Coronary artery (tissue), 2 donors: ENCODE measurements around the gene ALS2CL.

Source experiments
- DNase-seq: peaks from one replicate; pipeline ENCODE4 v3.0.0-alpha.2; 2017; ENCODE audit warnings: low spot score
- H3K27ac ChIP-seq, 2 donors: fragments of 200-600 bp; sonication (generic); one replicate each; pipeline ENCODE4 v1.5.1; 2016 to 2019
- H3K4me3 ChIP-seq: fragments of 200-600 bp; sonication (generic); 2 replicates; pipeline ENCODE4 v1.5.1; 2016; ENCODE audit warnings: mild to moderate bottlenecking, moderate library complexity
- TF ChIP-seq, protein P1 (sequence below): fragments of 200-600 bp; sonication (generic); IDR thresholded peaks from one replicate; pipeline ENCODE4 v1.5.1; 2019; ENCODE audit warnings: antibody characterized with exemption

The ALS2CL gene

DNA sequence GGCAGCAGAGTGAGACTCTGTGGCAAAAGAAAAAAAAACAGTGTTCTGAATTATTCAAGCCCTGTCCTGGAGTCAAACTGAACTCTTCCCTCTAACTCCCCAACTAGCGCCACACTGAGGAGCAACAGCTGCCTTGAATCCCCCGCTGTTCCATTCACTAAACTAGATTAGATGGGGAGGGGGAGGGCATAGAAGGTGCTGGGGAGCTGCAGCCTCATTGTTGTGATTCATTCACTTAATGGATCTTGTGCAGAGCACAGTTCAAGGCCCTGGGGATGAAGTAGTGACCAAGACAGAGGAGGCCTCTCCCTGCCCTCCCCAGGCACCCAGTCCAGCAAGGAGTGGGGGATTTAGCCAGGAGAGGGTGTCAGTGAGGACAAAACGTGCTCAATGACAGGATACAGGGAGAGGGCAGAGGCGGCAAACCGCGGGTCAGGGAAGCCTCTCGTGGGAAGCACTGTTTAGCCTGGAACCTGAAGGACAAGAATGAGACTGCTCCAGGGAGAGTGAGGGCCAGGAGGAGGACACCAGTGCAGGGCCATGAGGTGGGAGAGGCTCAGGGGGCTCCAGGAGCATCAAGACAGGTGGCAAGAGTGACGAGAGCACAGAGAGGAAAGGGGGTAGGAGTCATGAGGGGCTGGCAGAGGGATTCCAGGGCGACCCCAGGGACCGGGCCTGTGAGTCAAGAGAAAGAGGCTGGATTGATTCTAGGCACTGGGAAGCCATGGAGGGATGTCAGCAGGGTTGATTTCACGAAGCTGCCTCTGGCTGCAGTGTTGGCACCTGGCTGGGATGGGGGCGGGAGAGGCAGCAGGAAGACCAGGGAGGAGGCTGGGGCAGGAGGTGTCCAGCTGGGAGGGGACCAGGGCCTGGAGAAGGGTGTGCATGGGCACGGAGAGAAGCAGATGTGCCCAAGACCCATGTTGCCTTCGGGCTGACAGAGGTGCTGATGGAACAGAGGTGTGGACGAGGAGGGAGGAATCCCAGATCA, 31.4 kb downstream of the ALS2CL start:
- TF ChIP-seq, protein P1, sequence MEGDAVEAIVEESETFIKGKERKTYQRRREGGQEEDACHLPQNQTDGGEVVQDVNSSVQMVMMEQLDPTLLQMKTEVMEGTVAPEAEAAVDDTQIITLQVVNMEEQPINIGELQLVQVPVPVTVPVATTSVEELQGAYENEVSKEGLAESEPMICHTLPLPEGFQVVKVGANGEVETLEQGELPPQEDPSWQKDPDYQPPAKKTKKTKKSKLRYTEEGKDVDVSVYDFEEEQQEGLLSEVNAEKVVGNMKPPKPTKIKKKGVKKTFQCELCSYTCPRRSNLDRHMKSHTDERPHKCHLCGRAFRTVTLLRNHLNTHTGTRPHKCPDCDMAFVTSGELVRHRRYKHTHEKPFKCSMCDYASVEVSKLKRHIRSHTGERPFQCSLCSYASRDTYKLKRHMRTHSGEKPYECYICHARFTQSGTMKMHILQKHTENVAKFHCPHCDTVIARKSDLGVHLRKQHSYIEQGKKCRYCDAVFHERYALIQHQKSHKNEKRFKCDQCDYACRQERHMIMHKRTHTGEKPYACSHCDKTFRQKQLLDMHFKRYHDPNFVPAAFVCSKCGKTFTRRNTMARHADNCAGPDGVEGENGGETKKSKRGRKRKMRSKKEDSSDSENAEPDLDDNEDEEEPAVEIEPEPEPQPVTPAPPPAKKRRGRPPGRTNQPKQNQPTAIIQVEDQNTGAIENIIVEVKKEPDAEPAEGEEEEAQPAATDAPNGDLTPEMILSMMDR: no peak

DNA sequence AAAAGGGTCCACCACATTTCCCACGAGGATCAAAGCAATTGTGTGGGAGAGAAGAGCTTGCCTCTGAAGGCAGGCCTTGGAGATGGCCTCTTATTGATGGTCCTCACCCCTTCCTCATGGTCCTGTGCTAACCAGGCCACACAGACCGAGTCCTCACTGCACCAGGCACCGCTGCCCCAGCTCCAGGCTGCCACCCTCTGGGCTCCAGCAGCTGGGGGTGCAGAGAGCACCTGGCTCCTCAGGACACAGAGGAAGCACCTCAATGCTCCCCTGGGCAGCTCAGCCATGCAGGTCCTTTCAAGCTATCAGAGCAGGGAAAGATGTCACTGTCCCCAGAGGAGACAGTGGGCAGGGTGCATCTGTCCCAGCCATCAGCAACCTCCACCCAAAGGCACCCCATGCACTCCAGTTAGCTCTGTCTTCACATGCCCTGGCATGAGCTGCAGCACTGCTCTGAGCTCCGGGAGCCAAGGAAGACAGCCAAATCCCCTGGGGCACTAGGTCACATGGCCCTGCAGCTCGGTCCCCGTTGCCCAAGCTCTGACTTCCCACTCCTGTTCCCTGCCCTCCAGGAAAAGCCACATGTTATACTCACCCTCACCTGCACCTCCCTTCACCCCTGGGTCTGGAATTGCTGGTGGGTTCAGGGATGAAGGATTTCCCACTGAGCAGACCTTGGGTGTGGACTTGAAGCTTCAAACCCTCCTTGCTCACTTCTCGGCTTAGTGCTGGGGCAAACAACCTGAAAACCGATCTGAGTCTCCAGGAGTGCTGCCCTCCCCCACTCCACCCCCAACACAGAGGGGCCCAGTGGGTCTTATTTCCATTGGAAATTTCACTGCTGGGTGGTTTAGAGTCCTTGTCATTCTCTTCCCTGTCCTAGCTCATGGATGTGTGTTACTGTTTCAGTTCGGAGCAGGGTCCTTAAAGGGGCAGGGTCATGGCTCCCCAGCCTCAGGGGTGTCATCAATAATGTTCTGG, 32.6 kb downstream of the ALS2CL start:
- DNase-seq: peak; percentile 62
- Histone ChIP-seq H3K4me3 (no peak overlapping the region), H3K27ac (no peak overlapping the region)
- TF ChIP-seq, protein P1: no peak

More for the DNA sequence above, 31.4 kb downstream of the ALS2CL start:
- Histone ChIP-seq H3K4me3 (no peak overlapping the region), H3K27ac (no peak overlapping the region)
- DNase-seq: peak; percentile 49

- no peak for DNase-seq
- H3K27ac ChIP-seq: no peak overlapping the region
- no peak overlapping the region for H3K4me3 ChIP-seq
- TF ChIP-seq, protein P1: no peak
These were observed 33.5 kb downstream of the ALS2CL start for GRCh38 chr3:46660003-46660402.

- no peak overlapping the region for H3K27ac ChIP-seq
- TF ChIP-seq, protein P1: no peak
- DNase-seq: no peak
- H3K4me3 ChIP-seq: no peak overlapping the region
These were observed 34.2 kb downstream of the ALS2CL start for GRCh38 chr3:46659285-46659684.

GRCh38 chr3:46656778-46657556, 36.5 kb downstream of the ALS2CL start:
- TF ChIP-seq, protein P1: no peak
- no peak overlapping the region for H3K4me3 ChIP-seq
- DNase-seq: no peak
- H3K27ac ChIP-seq: no peak overlapping the region

- Histone ChIP-seq H3K27ac (no peak overlapping the region), H3K4me3 (no peak overlapping the region)
- TF ChIP-seq, protein P1: no peak
- DNase-seq: no peak
These were observed 38.2 kb downstream of the ALS2CL start for GRCh38 chr3:46655271-46655670.
